HL-60 (cell line): ENCODE measurements around the gene TERB1.

Experiments used
- DNase-seq, 2 experiments: peaks; one replicate each; pipeline ENCODE4 v3.0.0-alpha.2; 2010 to 2020; ENCODE audit warnings: low read depth in 1 of 2, low spot score in 1 of 2
- H3K27ac ChIP-seq: fragments of 250-450 bp; sonication (Bioruptor Pico); replicated peaks from 2 replicates; pipeline ENCODE4 v1.5.1; 2020; ENCODE audit warnings: mild to moderate bottlenecking, moderate library complexity
- H3K27me3 ChIP-seq: fragments of 250-450 bp; sonication (Bioruptor Pico); 2 replicates; pipeline ENCODE4 v1.5.1; 2021; ENCODE audit warnings: mild to moderate bottlenecking, moderate library complexity; ENCODE audit not compliant: insufficient read depth, poor library complexity, severe bottlenecking
- H3K4me3 ChIP-seq: replicated peaks from 2 replicates; pipeline ENCODE4 v1.5.1; 2011; ENCODE audit warnings: mild to moderate bottlenecking, control low read depth, low read length; ENCODE audit not compliant: insufficient read depth
- GABPA ChIP-seq: IDR thresholded peaks from 2 replicates; pipeline ENCODE4 v1.6.1; 2012; ENCODE audit warnings: low read depth
- POLR2AphosphoS5 ChIP-seq: IDR thresholded peaks from 2 replicates; pipeline ENCODE4 v1.6.1; 2012; ENCODE audit warnings: low read depth
- SPI1 ChIP-seq: IDR thresholded peaks from 2 replicates; pipeline ENCODE4 v1.6.1; 2012; ENCODE audit warnings: low read depth, mild to moderate bottlenecking, borderline replicate concordance
- TF ChIP-seq, protein P1 (sequence below): IDR thresholded peaks from one replicate; pipeline ENCODE4 v1.5.1; 2011; ENCODE audit warnings: low read length, control low read depth, inconsistent platforms; ENCODE audit not compliant: insufficient read depth
- TF ChIP-seq, protein P2 (sequence below): IDR thresholded peaks from 2 replicates; pipeline ENCODE4 v1.6.1; 2012; ENCODE audit warnings: low read depth; ENCODE audit not compliant: insufficient replicate concordance

Gene TERB1

DNA sequence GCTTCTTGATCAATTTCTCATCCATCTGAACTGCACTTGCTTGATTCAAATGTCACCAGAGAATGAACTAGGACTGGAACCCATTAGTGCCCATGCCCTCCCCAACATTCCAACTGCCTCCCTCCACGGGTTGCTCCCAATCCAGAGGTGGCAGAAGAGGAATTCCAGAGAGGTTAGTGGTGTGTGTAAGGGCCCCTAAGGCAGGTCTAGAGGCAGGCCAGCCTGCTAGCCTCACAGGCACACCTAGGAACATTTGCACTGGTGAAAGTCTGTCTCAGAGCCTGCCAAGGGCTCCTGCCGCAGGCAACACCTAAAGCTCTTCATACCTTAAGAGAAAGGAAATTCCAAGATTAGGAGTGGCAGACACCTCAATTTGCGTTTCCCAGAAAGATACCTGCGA lies 83.6 kb downstream of the TERB1 start:
- no peaks in the 10 kb centered on the region for H3K27me3 ChIP-seq
- TF ChIP-seq POLR2AphosphoS5, result no peak
- no peak overlapping the region for H3K27ac ChIP-seq
- DNase-seq, result no peak
- no peak overlapping the region for H3K4me3 ChIP-seq

DNA sequence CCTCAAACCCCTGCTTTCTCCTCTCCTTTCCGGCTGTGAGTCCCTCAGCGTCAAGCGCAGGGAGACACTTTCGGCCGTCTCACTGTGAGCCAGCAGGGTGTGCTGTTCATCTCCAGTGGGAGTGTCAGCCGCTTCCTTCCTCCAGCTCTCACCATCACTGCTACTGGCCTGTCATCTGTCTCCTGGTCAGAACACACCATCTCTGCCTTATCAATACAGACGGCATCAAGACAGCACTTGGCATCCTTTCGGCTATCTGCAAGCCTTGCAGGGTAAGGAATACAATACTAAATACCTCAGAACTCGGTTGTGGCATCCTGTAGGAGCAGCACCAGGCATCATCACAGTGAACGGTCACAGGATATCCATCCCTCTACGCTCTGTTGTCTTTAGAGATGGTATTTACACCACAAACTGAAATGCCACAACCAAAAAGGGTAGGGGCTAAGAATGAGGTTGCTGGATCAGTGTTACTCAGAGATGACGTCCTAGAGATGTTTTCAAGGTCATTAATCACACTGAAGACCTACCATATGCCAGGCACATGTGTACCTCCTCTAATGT lies 84.2 kb downstream of the TERB1 start:
- DNase-seq, result peak in 1 of 2 experiments; percentile 77
- H3K27ac ChIP-seq, result no peak overlapping the region
- H3K27me3 ChIP-seq, result no peaks in the 10 kb centered on the region
- TF ChIP-seq GABPA (no peak), SPI1 (no peak; the same call in 1 of the 2 replicates), POLR2AphosphoS5 (peak; percentile 61)
- TF ChIP-seq, protein P1, sequence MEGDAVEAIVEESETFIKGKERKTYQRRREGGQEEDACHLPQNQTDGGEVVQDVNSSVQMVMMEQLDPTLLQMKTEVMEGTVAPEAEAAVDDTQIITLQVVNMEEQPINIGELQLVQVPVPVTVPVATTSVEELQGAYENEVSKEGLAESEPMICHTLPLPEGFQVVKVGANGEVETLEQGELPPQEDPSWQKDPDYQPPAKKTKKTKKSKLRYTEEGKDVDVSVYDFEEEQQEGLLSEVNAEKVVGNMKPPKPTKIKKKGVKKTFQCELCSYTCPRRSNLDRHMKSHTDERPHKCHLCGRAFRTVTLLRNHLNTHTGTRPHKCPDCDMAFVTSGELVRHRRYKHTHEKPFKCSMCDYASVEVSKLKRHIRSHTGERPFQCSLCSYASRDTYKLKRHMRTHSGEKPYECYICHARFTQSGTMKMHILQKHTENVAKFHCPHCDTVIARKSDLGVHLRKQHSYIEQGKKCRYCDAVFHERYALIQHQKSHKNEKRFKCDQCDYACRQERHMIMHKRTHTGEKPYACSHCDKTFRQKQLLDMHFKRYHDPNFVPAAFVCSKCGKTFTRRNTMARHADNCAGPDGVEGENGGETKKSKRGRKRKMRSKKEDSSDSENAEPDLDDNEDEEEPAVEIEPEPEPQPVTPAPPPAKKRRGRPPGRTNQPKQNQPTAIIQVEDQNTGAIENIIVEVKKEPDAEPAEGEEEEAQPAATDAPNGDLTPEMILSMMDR, result peak; percentile 84
- TF ChIP-seq, protein P2, sequence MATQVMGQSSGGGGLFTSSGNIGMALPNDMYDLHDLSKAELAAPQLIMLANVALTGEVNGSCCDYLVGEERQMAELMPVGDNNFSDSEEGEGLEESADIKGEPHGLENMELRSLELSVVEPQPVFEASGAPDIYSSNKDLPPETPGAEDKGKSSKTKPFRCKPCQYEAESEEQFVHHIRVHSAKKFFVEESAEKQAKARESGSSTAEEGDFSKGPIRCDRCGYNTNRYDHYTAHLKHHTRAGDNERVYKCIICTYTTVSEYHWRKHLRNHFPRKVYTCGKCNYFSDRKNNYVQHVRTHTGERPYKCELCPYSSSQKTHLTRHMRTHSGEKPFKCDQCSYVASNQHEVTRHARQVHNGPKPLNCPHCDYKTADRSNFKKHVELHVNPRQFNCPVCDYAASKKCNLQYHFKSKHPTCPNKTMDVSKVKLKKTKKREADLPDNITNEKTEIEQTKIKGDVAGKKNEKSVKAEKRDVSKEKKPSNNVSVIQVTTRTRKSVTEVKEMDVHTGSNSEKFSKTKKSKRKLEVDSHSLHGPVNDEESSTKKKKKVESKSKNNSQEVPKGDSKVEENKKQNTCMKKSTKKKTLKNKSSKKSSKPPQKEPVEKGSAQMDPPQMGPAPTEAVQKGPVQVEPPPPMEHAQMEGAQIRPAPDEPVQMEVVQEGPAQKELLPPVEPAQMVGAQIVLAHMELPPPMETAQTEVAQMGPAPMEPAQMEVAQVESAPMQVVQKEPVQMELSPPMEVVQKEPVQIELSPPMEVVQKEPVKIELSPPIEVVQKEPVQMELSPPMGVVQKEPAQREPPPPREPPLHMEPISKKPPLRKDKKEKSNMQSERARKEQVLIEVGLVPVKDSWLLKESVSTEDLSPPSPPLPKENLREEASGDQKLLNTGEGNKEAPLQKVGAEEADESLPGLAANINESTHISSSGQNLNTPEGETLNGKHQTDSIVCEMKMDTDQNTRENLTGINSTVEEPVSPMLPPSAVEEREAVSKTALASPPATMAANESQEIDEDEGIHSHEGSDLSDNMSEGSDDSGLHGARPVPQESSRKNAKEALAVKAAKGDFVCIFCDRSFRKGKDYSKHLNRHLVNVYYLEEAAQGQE, result no peak
- H3K4me3 ChIP-seq, result no peak overlapping the region

DNA sequence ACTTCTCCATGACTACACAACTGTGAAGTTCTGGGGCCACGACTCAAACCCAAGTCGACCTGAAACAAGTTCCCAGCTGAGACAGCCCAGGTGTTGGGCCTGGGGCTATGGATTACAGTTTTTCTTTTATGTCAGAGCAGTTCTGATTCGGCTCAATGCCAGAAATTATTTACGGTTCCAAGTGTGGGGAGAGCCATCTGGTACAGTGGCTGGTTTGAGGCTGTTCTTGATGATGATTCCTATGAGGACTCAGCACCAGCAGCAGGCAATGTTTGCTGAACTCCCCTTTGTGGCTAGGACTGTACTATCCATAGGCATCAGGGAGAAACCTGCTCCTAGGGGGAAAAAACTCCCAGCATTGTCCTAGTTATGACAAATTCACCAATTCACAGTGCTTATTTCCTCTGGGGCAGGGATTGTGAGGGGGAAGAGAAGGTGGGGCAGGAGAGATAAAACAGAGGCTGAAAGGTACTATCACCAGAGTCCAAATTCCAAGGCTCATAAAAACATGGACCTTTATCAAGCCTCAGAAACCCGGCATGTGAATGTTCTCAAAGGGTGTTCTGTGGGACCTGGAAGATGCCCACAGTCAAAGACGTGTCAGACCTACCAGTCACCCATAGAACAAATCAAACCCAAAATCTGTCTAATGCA lies 86.6 kb downstream of the TERB1 start:
- DNase-seq, result no peak
- no peak for TF ChIP-seq SPI1
- H3K27ac ChIP-seq, result no peak overlapping the region
- no peaks in the 10 kb centered on the region for H3K27me3 ChIP-seq
- no peak overlapping the region for H3K4me3 ChIP-seq

DNA sequence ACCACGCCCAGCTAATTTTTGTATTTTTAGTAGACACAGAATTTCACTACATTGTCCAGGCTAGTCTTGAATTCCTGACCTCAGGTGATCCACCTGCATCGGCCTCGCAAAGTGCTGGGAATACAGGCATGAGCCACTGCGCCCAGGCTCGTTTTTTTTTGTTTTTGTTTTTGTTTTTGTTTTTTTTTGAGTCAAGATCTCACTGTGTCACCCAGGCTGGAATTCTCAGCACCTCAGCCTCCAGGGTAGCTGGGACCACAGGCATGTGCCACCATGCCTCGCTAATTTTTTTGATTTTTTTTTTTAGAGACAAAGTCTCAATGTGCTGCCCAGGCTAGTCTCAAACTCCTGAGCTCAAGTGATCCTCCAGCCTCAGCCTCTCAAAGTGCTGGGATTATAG lies 87.3 kb downstream of the TERB1 start:
- H3K27me3 ChIP-seq, result no peaks in the 10 kb centered on the region
- DNase-seq, result no peak
- TF ChIP-seq, protein P1, result no peak
- H3K27ac ChIP-seq, result no peak overlapping the region
- H3K4me3 ChIP-seq, result no peak overlapping the region

DNA sequence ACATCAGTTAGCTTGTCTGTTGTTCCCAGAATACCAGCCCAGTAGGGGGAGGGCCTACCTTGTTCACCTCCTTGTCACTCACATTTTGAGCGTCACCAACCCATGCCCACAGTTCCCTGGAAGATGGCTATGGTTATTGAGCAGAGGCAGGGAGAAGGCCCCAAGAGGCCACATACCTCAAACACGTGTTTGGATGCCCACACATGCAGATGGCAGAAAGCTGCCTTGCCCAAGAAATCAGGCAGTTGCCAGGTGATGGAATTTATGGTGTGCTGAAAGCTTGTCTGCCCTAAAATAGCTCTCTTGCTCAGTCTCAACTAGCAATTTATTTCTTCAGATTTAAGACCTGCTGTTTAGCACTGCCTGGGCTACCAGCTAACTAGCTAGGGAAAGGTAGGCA lies 88.3 kb downstream of the TERB1 start:
- TF ChIP-seq, protein P1, result no peak
- no peak for TF ChIP-seq POLR2AphosphoS5
- TF ChIP-seq SPI1, result no peak
- TF ChIP-seq, protein P2, result no peak
- TF ChIP-seq GABPA, result no peak
- no peak for DNase-seq
- H3K27me3 ChIP-seq, result no peaks in the 10 kb centered on the region
- H3K27ac ChIP-seq, result no peak overlapping the region
- H3K4me3 ChIP-seq, result no peak overlapping the region
